Omental fat pad (tissue), 4 donors: ENCODE results near the gene TSACC. TPM values are rescaled to one million over a fixed set of nuclear protein-coding genes. Genes with fewer than 3 reads are reported as not detected.

Source experiments
- ATAC-seq: fragments of 150-250 bp; one replicate; pipeline ENCODE4 v1.9.1; 2016; ENCODE audit warnings: mild to moderate bottlenecking, moderate library complexity; ENCODE audit not compliant: low FRiP score
- DNase-seq: peaks from one replicate; pipeline ENCODE4 v3.0.0-alpha.2; 2019; ENCODE audit warnings: low spot score
- CTCF ChIP-seq, 3 donors: fragments of 450-650 bp; IDR thresholded peaks; one replicate each; pipeline ENCODE4 v1.5.1; 2016 to 2017; ENCODE audit warnings: antibody characterized with exemption in 3 of 3, mild to moderate bottlenecking in 3 of 3, moderate library complexity in 2 of 3
- total RNA-seq, 4 donors: library from RNA; depleted of rRNA; stranded (reverse); fragments of >200 nt; gene quantifications; one replicate each; pipeline ENCODE4 v1.1.0, GENCODE V29; 2016

Gene TSACC
- total RNA-seq, 4 donors from 2014 or later: not detected

GRCh38 chr1:156298852-156299357 is 39.4 kb upstream of the TSACC start, which contains the start of gene VHLL:
TSS of gene VHLL (minus strand) at chr1:156299307. CDS start at chr1:156299189, 118 bp downstream.
- no peak for TF ChIP-seq CTCF (IDR thresholded peaks at IDR 0.05)
- no peak for DNase-seq
- ATAC-seq: no peak

DNA sequence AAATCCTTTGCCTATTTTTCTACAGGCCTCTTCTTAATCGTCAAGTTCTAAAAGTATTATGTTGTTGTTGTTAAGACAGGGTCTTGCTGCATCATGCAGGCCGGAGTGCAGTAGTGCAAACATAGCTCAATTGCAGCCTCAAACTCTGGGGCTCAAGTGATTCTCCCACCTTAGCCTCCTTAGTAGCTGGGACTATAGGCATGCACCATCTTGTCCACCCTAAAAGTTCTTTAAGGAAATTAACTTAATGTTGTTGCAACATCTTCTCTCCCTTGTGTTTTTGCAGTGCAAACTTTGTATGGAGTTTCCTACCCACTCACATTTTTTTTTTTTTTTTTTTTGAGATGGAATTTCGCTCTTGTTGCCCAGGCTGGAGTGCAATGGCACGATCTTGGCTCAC is 35.1 kb upstream of the TSACC start:
- ATAC-seq (no peak), DNase-seq (no peak)
- TF ChIP-seq CTCF (IDR thresholded peaks at IDR 0.05): no peak

DNA sequence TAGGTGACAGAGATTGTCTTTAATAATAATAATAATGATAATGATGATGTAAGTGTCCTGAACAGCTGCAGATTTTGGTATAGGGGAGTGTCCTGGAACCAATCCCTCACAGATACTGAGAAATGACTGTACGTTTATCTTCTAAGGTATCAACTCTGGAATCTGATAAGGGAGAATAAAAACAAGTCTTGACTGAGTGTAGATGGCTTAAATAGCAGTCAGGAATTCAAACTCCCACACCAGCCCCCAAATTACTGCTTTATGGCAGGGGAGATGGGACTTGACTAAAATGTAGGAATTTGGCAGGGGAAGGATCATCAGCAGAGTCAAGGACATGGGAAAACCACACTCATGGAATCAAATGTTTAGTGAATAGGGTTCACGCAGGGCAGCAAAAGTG is 33.1 kb upstream of the TSACC start:
- ATAC-seq (no peak), DNase-seq (no peak)
- TF ChIP-seq CTCF (IDR thresholded peaks at IDR 0.05): no peak

DNA sequence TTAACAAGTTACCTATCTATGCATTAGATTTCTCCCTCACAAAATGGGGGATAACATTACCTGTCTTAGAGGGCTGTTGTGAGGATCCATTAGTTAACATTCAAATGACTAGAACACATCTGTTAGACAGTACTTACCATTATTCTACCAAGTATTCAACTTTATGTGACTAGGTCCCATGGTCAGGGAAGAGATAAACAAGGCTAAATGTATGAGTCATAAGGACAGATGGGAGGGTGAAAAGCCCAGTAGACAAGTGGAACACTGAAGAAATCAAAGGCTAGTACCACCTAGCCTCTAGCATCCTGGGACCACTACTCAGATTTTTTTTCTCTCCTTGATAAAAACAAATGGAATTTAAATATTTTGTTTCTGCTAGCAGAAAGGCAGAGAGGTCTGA is 30.2 kb upstream of the TSACC start:
- no peak for TF ChIP-seq CTCF (IDR thresholded peaks at IDR 0.05)
- no peak for DNase-seq
- ATAC-seq: no peak

- no peak for TF ChIP-seq CTCF (IDR thresholded peaks at IDR 0.05)
- DNase-seq (no peak), ATAC-seq (peak; percentile 73)
Observed at GRCh38 chr1:156310962-156311361, 27.4 kb upstream of the TSACC start.

GRCh38 chr1:156316909-156317308 is 21.4 kb upstream of the TSACC start:
- ATAC-seq: no peak
- no peak for TF ChIP-seq CTCF (IDR thresholded peaks at IDR 0.05)

DNA sequence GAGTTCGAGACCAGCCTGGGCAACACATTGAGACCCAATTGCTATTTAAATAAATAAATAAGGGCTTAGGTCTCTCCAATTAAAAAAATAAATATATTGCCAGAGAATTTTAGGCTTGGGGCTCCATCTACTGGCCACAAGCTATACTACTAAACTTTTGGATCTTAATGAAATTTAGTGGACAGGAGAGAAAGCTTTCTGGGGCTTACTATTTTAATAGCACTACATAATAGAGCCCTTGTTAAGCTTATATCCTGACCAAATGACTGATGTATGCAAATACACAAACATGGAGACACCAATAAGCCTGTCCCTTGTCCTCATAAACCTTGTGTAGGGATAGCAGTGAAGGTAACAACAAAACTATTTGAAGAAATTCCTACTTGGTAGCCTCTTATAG is 18.7 kb upstream of the TSACC start:
- TF ChIP-seq CTCF (IDR thresholded peaks at IDR 0.05): no peak
- no peak for ATAC-seq
- DNase-seq: no peak

More at GRCh38 chr1:156316909-156317308, 21.4 kb upstream of the TSACC start:
- no peak for DNase-seq
